DND-41 (cell line): ENCODE data around the gene COA8.

Experiments
- EZH2 ChIP-seq: IDR thresholded peaks from 3 replicates; pipeline ENCODE4 v1.6.1; 2012; ENCODE audit warnings: borderline replicate concordance, low read depth, mild to moderate bottlenecking, moderate library complexity, low read length, inconsistent platforms; ENCODE audit not compliant: severe bottlenecking
- TF ChIP-seq, protein P1 (sequence below): IDR thresholded peaks from 2 replicates; pipeline ENCODE4 v1.5.1; 2012; ENCODE audit warnings: borderline replicate concordance, low read length, moderate library complexity, mild to moderate bottlenecking; ENCODE audit not compliant: poor library complexity, severe bottlenecking; ENCODE audit errors: extremely low read depth

DNA sequence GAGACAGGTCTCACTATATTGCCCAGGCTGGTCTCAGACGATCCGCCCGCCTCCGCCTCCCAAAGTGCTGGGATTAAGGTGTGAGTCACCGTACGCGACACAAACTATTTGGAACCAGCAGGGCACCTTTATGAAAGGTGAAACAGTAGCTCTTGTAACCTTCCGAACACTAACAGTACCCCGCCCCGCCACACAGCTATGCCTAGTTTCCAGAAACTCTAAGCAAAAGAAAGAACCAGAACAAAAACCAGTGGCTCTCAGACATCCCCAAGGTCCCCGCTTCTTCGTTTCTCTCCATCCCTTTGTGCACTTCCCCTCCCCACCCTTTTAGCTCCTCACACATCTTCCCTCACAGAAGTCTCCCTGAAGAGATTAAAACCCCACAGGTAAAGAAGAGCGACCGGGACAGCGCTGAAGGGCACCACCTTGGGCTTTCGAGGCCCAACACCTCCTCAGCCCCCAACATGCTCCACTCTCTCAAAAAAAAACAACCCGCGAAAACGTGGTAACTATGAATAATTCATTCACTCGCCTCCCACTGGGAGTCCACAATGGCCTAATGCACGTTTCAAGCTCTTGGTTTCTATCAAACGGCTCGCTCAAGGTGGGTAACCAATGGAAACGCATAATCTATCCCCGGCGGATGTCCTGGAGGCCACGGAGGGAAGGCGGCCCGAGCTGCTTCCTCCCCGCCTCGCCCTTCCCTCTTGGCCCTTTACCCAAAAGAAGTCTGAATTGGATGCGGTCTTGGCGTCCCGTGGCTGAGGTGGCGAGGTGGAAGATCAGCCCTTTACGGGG, 1.2 kb upstream of the COA8 start:
- TF ChIP-seq, protein P1, sequence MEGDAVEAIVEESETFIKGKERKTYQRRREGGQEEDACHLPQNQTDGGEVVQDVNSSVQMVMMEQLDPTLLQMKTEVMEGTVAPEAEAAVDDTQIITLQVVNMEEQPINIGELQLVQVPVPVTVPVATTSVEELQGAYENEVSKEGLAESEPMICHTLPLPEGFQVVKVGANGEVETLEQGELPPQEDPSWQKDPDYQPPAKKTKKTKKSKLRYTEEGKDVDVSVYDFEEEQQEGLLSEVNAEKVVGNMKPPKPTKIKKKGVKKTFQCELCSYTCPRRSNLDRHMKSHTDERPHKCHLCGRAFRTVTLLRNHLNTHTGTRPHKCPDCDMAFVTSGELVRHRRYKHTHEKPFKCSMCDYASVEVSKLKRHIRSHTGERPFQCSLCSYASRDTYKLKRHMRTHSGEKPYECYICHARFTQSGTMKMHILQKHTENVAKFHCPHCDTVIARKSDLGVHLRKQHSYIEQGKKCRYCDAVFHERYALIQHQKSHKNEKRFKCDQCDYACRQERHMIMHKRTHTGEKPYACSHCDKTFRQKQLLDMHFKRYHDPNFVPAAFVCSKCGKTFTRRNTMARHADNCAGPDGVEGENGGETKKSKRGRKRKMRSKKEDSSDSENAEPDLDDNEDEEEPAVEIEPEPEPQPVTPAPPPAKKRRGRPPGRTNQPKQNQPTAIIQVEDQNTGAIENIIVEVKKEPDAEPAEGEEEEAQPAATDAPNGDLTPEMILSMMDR: no peak
- no peak for TF ChIP-seq EZH2
